HG02840 (cell line): ENCODE results near the gene C21orf58.
A peak's percentile ranks its signal among the peaks of the same experiment; 100 is the strongest.

ENCODE experiments used
- ATAC-seq: cut with Tn5 transposase; IDR thresholded peaks from one replicate; pipeline ENCODE4 v1.9.1; 2021; ENCODE audit warnings: mild to moderate bottlenecking, moderate library complexity, moderate number of reproducible peaks; ENCODE audit not compliant: unreplicated experiment, low FRiP score

Gene C21orf58

GRCh38 chr21:46299167-46299566 is 24.5 kb downstream of the C21orf58 start:
- no peak for ATAC-seq

DNA sequence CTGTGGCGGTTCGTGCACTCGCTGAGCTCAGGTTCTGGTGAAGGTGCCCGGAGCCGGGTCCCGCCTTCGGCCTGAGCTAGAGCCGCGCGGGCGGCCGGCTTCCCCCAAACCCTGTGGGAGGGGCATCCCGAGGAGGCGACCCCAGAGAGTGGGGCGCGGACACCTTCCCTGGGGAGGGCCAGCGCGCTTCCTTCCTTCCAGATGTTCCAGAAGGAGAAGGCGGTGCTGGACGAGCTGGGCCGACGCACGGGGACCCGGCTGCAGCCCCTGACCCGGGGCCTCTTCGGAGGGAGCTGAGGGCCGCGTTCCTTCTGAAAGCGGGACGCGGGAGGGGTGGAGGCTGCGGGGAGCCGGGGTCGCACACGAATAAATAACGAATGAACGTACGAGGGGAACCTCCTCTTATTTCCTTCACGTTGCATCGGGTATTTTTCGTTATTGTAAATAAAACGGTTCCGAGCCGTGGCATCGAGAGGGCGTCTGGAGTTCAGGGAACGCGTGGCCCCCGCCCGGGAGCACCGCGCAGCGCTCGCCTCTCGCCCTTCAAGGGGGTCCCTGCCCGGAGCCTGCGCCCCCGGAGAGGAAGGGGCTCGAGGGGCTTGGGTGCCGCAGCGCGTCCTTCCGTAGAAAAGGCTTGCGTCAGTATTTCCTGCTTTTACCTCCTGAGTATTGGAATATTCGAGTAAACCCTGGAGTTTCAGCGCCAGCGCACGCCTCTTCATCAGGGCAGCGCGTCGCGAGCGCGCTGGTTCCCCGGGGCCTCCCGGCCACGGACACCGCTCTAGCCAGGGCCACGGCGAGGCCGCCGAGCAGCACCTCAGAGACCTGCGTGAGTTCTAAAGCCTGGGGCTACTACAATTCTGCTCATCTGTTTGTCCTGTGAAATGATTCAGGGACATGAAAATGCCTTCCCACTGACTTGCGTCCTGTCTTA is 26.1 kb downstream of the C21orf58 start:
- ATAC-seq: no peak

DNA sequence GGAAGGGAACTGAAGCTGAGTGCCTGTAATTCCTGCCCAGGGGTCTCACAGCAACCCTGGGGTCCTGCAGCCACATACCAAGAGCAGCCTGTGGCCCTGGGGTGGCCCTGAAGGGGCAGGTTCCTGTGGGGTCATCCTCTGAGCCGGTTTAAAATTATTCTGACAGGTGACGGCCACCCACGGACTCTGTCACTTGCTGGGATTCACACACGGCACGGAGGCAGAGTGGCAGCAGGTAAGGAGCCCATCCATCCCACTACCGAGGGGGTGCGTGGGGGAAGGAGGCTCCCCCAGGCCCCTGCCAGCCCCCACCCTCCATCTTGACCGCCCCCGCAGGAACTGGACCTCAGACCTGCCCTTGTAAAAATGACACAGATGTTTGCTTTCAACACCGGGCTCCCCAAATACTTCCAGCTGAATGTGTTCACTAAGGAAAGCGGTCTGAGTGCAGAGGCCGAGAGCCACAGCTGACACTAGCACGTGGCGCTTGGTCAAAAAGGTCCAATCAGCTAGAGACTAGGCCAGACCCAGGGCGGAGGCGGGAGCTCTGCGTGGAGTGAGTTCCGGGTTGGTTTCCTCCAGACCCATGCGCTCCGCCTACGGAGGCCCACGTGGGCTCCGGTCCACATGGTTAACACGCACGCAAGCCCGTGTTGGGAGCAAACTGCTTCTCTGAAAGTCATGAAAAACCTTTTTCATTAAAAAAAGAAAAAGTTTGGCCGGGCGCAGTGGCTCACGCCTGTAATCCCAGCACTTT is 27.5 kb downstream of the C21orf58 start:
- no peak for ATAC-seq

DNA sequence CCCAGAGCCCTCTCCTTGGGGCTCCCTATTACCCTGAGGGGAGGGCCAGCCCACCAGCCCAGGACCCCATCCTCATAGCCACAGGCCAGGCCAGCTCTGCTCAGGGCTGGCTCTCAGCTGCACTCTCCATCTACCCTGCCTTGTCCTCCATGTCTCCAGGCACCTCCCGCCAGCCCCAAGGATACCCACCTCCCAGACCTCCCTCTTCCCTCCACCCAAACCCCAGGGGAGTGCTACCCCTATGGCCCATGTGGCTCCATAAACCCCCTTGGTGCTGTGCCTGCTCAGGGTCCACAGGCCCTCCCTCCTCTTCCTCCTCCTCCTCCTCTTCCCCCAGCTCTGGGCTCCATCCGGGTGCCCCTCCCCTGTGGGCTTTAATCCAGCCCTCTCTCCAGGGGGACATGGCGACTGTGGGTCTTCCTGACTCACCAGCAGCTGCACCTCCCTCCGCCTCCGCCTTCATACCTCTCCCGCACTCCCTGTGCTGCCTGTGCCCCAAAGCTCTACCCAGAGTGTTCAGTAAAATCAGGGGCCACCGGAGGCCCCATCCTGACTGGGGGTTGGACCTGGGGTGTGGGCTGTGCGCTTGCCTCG is 28.4 kb downstream of the C21orf58 start:
- no peak for ATAC-seq

- ATAC-seq: no peak
Observed at GRCh38 chr21:46294647-46295176, 29.0 kb downstream of the C21orf58 start.

GRCh38 chr21:46291561-46291960 is 32.1 kb downstream of the C21orf58 start:
- ATAC-seq: no peak

- no peak for ATAC-seq
Observed at GRCh38 chr21:46289655-46290179, 34.0 kb downstream of the C21orf58 start.

DNA sequence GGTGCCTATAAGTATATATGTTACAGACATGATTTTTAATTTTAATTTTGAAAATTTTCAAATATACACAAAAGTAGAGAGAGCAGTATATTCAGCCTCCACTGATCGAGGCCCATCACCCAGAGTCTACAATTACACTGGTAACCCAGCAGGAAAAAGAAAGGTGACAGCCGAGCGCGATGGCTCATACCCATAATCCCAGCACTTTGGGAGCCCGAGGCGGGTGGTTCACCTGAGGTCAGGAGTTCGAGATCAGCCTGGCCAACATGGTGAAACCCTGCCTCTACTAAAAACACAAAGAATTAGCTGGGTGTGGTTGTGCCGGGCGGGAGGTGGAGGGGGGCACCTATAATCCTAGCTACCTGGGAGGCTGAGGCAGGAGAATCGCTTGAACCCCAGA is 36.1 kb downstream of the C21orf58 start:
- ATAC-seq: no peak

DNA sequence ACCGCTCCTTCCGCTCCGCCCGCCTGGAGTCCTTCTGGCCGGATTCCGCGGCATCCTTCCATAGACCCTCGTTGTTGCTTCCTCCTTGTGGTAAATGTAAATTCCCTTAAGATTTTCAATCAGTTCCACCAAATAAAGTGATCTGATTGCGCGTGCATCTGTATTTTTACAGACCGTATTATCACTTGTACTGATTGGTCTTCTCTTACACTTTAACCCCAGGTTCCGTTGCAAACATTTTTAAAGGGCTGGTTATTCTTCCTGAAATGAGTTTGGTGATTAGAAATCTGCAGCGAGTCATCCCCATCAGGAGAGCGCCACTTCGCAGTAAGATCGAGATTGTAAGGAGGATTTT is 37.0 kb downstream of the C21orf58 start:
- ATAC-seq: no peak

DNA sequence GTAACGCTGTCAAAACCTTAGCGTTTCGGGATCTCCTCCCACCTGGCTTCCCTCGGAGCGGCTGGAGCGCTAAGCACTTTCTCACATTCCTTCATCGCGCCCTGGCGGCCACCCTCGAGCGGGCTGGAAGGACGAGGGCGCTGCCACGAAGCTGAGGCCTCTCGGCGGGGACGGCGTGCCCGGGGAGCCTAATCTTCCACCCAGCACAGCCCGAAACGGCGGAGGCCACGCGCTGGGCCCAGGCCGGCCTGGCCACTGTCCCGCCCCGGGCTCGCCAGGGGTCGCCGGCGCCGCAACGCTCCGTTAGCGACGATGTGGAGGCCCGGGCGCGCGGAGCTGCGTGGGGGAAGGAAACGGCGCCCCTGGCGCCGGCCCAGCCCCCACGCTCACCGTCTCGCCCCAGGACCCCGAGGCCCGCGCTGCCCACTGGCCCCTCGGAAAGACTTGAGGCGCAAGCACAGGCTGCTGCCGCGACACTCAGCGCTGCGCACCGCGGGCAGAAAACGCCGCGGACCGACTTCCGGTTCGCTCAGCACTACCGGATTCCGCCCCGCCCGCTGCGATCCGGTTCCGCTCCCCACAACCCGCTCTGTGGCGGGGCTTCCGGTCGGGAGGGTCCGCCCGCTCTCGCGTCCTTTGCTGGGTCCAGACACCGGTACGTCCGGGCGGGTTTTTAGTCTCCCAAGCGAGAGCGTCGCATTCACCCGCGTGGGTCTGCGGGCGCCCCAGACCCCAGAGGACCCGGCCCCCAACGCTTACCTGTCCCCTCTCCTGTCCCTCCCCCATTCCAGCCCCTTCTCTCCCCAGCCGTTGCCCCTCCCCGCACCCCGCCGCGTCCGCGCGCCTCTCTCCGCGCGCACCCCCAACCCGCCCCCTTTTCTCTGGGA is 37.7 kb downstream of the C21orf58 start, which contains the start of gene YBEY:
Gene YBEY (plus strand): TSS at position 582 of the 887 bp plus-strand sequence. CDS start 572 bp downstream, outside the sequence.
- peak; percentile 91 for ATAC-seq

GRCh38 chr21:46285206-46285661 is 38.4 kb downstream of the C21orf58 start, which contains the start of gene MCM3AP:
MCM3AP (minus strand) TSS chr21:46285611; CDS start chr21:46285286, 325 bp downstream.
- no peak for ATAC-seq

DNA sequence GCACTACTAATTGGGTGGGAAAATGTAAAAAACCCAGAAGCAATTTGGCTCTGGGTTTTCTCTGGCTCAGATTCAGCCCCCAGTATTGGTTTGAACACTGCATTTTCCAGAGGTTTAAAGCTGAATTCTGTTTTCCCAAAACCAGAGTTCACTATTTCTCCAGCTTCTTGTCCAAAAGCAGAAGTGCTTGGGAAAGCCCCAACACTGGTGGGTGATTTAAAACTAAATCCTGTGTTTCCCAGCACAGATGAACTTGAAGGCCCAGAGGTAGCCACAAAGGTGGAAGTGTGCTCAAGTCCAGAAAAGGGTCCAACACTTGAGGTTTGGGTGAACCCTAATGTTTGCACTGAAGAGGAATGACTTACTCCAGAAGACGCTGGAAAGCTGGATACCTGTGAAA is 38.9 kb downstream of the C21orf58 start:
- no peak for ATAC-seq

DNA sequence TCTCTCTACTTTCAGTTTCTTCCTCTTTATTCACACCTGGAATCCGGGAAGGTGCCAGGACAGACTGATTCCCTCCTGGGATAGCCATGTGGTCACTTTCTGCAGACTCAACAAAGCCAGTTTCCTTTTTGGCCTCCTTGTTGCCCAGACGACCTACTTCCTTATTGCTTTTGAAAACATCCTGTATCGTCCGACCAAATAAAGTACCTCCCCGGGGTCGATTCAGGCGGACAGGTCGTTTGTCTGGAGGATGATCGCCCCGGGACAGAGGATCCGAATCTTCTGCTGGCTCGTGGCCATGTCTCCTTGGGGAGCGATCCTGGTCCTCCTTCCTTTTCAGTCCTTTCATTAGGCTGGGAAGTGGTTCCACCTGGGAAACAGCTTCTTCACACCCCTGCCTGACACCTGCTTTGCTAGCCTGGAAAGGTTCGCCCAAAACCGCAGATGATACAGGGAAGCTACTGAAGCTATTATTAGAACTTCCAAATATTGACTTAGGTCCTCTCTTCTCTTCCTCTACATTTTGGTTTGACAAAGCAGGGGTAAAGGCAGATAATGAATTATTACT is 39.5 kb downstream of the C21orf58 start:
- ATAC-seq: no peak

- ATAC-seq: no peak
Observed at GRCh38 chr21:46274797-46275390, 48.8 kb downstream of the C21orf58 start.

DNA sequence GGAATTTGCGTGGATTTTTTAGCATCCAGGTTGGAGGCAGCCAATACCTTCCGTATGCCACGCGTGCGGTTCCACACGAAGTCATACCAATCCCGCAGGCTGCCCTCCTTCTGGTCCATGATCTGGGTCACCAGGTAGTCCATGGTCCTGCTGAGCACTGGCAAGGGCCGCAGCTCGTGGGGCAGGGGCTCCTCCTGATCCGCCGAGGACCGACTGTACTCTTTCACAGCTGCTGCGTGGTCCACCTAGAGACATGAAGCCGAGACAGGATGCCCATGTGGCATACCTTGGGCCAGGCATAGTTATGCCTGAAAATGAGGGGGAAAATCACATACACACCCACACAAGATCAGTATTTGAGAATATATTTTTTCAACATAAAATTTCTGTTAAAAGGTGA is 50.3 kb downstream of the C21orf58 start:
- ATAC-seq: no peak

- no peak for ATAC-seq
Observed at GRCh38 chr21:46269466-46269865, 54.2 kb downstream of the C21orf58 start.

GRCh38 chr21:46268371-46268770 is 55.3 kb downstream of the C21orf58 start:
- ATAC-seq: no peak

- ATAC-seq: no peak
Observed at GRCh38 chr21:46266946-46267345, 56.7 kb downstream of the C21orf58 start.
